ENCODE results near the gene DNAJC1. TPM values are rescaled to one million over a fixed set of nuclear protein-coding genes. Genes with fewer than 3 reads are reported as not detected.

DNAJC1 gene
- total and polyA plus RNA-seq, 2 of the 8 experiments (the other 6 are each of a cell fraction or from before 2014, with no cell fraction given), result 6.8 to 14.8 TPM

- TF ChIP-seq PHF8 (conservative IDR thresholded peaks at IDR 0.05; ENCODE audit: low read depth, low read length), result no peak
Observed at GRCh38 chr10:21935439-21936023, 68.0 kb downstream of the DNAJC1 start (continued).
